GM15510 (cell line): Measurements from ENCODE around the gene GIT1.

ENCODE experiments used
- POLR2A ChIP-seq: IDR thresholded peaks from 3 replicates; pipeline ENCODE4 v1.6.1; 2011; ENCODE audit warnings: borderline replicate concordance; ENCODE audit not compliant: insufficient read length; ENCODE audit errors: extremely low read depth

Gene GIT1

GRCh38 chr17:29559640-29560039 is 29.8 kb downstream of the GIT1 start:
- no peak for TF ChIP-seq POLR2A

DNA sequence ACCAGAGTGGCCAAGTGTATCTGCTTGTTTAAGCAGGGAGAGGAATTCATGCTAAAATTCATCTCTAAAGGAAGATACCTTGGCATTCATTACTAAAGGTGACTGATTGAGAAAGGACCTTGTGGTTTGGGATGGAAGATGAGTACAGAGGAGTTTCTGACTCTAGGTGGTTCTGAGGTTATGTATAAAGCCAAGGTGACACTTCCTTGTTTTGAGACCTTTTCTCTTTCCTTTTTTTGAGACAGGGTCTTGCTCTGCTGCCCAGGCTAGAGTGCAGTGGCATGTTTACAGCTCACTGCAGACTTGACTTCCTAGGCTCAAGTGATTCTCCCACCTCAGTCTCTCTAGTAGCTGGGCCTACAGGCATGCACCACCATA is 31.7 kb downstream of the GIT1 start:
- TF ChIP-seq POLR2A: no peak

GRCh38 chr17:29557085-29557738 is 32.2 kb downstream of the GIT1 start:
- TF ChIP-seq POLR2A: no peak

DNA sequence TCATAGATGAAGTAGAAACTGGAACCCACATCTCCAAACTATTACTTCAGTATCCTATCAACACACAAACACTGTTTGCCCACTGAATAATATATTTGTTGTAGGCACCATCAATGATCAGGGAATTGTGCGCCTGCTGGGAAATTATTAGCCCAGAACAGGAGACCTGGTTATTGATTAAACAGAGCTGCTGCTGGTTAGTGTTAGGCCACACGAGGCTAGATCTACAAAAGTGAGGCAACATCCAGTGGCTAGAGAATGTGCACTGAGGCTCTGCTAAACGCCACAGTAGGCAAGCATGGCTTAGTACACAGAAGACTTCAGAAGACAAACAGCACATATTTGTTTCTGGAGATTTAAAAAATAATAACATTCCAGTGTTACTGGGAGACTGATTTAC is 33.6 kb downstream of the GIT1 start:
- no peak for TF ChIP-seq POLR2A

GRCh38 chr17:29549177-29549923 is 40.1 kb downstream of the GIT1 start:
- TF ChIP-seq POLR2A: no peak

DNA sequence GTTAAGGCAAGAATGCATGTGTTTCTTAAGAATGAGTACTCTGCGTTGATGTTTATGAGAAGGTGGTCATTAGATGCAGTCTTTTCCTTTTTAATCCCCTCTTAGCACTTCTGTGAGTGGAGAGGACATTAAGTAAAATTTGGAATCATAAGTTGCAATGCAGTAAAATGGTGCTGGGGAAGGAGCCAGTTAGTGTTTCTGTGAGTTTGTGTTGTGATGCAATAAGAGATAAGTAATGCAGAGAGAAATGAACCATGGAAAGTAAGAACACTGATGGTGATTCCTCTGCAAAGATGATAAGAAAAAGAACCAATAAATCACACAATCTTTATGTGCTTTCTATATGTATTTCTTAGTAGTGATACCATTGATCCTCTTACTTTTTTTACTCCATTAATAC is 42.6 kb downstream of the GIT1 start:
- no peak for TF ChIP-seq POLR2A

DNA sequence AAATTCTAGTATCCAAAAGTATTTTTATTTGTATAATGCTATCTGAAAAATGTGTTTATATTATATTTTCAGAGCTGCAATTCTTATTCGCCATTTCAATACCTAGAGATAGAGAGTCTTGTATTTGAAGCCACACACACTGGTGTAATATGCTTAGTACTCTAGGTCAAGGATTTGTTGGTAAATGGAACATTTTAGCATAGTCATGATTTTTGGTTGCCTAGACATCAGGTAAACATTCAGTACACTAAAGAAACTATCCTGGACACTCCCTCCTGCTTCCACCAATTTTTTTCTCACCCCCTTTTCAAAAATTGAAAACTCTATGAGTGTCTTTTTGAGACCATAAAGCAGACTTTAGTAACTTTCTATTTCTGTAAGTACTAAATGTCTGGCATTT is 43.4 kb downstream of the GIT1 start:
- TF ChIP-seq POLR2A: no peak

- TF ChIP-seq POLR2A: no peak
Observed at GRCh38 chr17:29544066-29544465, 45.4 kb downstream of the GIT1 start.

- no peak for TF ChIP-seq POLR2A
Observed at GRCh38 chr17:29533976-29534375, 55.5 kb downstream of the GIT1 start.

DNA sequence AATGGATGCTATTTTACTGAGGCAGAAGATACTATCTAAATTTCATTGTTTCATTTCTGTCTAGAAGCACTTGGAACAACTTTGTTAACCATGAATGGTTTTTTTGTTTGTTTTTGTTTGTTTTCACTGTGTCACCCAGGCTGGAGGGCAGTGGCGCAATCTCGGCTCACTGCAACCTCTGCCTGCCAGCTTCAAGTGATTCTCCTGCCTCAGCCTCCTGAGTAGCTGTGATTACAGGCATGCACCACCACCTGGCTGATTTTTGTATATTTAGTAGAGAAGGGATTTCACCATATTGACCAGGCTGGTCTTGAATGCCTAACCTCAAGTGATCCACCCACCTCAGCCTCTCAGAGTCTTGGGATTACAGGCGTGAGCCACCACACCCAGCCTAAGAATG is 63.1 kb downstream of the GIT1 start:
- TF ChIP-seq POLR2A: no peak

GRCh38 chr17:29524692-29525091 is 64.8 kb downstream of the GIT1 start:
- TF ChIP-seq POLR2A: no peak
